ENCODE results near the gene CKAP5.

DNA sequence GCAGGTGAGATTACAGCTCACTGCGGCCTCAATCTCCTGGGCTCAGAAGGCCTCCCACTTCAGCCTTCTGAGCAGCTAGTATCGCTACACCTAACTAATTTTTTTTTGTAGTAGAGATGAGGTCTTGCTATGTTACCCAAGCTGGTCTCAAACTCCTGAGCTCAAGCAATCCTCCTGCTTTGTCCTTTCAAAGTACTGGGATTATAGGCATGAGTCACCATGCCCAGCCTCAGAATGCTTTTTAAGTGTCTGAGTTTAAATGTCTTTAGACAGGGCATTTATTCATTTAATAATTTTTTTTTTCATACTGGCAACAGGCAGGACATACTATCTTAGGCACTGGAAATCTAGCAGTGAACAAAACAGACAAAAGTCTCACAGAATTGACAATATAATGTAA lies 44.6 kb upstream of the CKAP5 start:
- TF ChIP-seq, protein P1, sequence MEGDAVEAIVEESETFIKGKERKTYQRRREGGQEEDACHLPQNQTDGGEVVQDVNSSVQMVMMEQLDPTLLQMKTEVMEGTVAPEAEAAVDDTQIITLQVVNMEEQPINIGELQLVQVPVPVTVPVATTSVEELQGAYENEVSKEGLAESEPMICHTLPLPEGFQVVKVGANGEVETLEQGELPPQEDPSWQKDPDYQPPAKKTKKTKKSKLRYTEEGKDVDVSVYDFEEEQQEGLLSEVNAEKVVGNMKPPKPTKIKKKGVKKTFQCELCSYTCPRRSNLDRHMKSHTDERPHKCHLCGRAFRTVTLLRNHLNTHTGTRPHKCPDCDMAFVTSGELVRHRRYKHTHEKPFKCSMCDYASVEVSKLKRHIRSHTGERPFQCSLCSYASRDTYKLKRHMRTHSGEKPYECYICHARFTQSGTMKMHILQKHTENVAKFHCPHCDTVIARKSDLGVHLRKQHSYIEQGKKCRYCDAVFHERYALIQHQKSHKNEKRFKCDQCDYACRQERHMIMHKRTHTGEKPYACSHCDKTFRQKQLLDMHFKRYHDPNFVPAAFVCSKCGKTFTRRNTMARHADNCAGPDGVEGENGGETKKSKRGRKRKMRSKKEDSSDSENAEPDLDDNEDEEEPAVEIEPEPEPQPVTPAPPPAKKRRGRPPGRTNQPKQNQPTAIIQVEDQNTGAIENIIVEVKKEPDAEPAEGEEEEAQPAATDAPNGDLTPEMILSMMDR (IDR thresholded peaks at IDR 0.05): no peak
- no peak for TF ChIP-seq POLR2A (IDR thresholded peaks at IDR 0.05)
